Naive thymus-derived CD4-positive, alpha-beta T cell (primary cell): Measurements from ENCODE around the gene PEX6. TPM values are rescaled to one million over a fixed set of nuclear protein-coding genes. Genes with fewer than 3 reads are reported as not detected.

Experiments used
- ATAC-seq: fragments of 150-1000 bp; cut with Tn5 transposase; 2 replicates; pipeline ENCODE4 v1.10.0; 2021; ENCODE audit warnings: mild to moderate bottlenecking, moderate library complexity
- CTCF ChIA-PET: fragments of 350-600 bp; sonication (Branson Sonifier 250); formaldehyde crosslinking; loops from one replicate; lab custom pipeline; 2021; ENCODE audit warnings: antibody characterized with exemption; lab: Charles Lee
- POLR2A ChIA-PET: fragments of 350-600 bp; sonication (Branson Sonifier 250); formaldehyde crosslinking; loops from one replicate; lab custom pipeline; 2021; ENCODE audit warnings: antibody characterized with exemption, inconsistent platforms; lab: Charles Lee
- DNase-seq, 9 donors: peaks; one replicate each; pipeline versions ENCODE4 v3.0.0 to v3.0.0-alpha.2; 2020 to 2022; ENCODE audit warnings: mixed read lengths in 1 of 9
- H3K27ac ChIP-seq: one replicate; pipeline ENCODE4 v1.7.0; 2013; ENCODE audit warnings: mild to moderate bottlenecking, low read depth, low read length, moderate library complexity
- H3K27me3 ChIP-seq, 2 donors: one replicate each; pipeline ENCODE4 v1.7.0; 2013; ENCODE audit warnings: low read length in 2 of 2, mild to moderate bottlenecking in 2 of 2, moderate library complexity in 2 of 2; ENCODE audit not compliant: control insufficient read depth in 2 of 2, insufficient read depth in 2 of 2
- H3K36me3 ChIP-seq, 3 experiments: 1 replicate in 2 of 3; 2 replicates in 1 of 3; pipeline ENCODE4 v1.7.0; 2013; ENCODE audit warnings: low read length in 3 of 3, mild to moderate bottlenecking in 3 of 3, moderate library complexity in 1 of 3; ENCODE audit not compliant: insufficient read depth in 3 of 3, control insufficient read depth in 2 of 3
- H3K4me1 ChIP-seq, 2 donors: one replicate each; pipeline ENCODE4 v1.7.0; 2013; ENCODE audit warnings: low read length in 2 of 2, mild to moderate bottlenecking in 2 of 2, moderate library complexity in 1 of 2; ENCODE audit not compliant: control insufficient read depth in 2 of 2, insufficient read depth in 2 of 2
- H3K4me3 ChIP-seq: 2 replicates; pipeline ENCODE4 v1.7.0; 2013; ENCODE audit warnings: mild to moderate bottlenecking, low read length
- H3K9me3 ChIP-seq, 3 experiments: 1 replicate in 2 of 3; 2 replicates in 1 of 3; pipeline ENCODE4 v1.7.0; 2013; ENCODE audit warnings: low read length in 3 of 3; ENCODE audit not compliant: control insufficient read depth in 2 of 3
- H3K27ac Mint-ChIP-seq, 9 donors: one replicate each; pipeline ENCODE4 v1.8.0; 2020 to 2022; ENCODE audit warnings: mixed read lengths in 9 of 9, mild to moderate bottlenecking in 8 of 9, moderate library complexity in 5 of 9, inconsistent platforms in 2 of 9
- H3K27me3 Mint-ChIP-seq, 5 donors: one replicate each; pipeline ENCODE4 v1.8.0; 2021 to 2022; ENCODE audit warnings: mixed read lengths in 5 of 5, mild to moderate bottlenecking in 1 of 5
- H3K36me3 Mint-ChIP-seq, 5 donors: one replicate each; pipeline ENCODE4 v1.8.0; 2020 to 2022; ENCODE audit warnings: mixed read lengths in 5 of 5, mild to moderate bottlenecking in 3 of 5, inconsistent platforms in 1 of 5
- H3K4me1 Mint-ChIP-seq, 7 donors: one replicate each; pipeline ENCODE4 v1.8.0; 2020 to 2022; ENCODE audit warnings: mixed read lengths in 7 of 7, mild to moderate bottlenecking in 3 of 7, inconsistent platforms in 1 of 7
- H3K4me3 Mint-ChIP-seq, 10 donors: one replicate each; pipeline ENCODE4 v1.8.0; 2020 to 2022; ENCODE audit warnings: mild to moderate bottlenecking in 10 of 10, mixed read lengths in 10 of 10, moderate library complexity in 6 of 10, inconsistent platforms in 2 of 10
- H3K9me3 Mint-ChIP-seq, 11 donors: one replicate each; pipeline ENCODE4 v1.8.0; 2020 to 2022; ENCODE audit warnings: mixed read lengths in 11 of 11, mild to moderate bottlenecking in 4 of 11, inconsistent platforms in 1 of 11, moderate library complexity in 1 of 11
- intact Hi-C, 2 donors: fragments of 100-400 bp; cut with micrococcal nuclease; formaldehyde crosslinking; loops; one replicate each; pipeline ENCODE4 v1.15.1; 2023
- polyA plus RNA-seq, 2 donors: library from polyadenylated mRNA; unstranded; fragments of 300-500 nt; fragmentation: Illumina TruSeq; gene quantifications; one replicate each; pipeline ENCODE4 v1.2.3, GENCODE V29; 2021
- total RNA-seq, 6 experiments: library from RNA in 5 of 6; stranded (reverse) in 5 of 6; gene quantifications; 1 replicate in 5 of 6; 2 replicates in 1 of 6; pipeline ENCODE4 v1.2.3 and lab custom pipeline; 2021 to 2026

Gene PEX6
- total and polyA plus RNA-seq, 7 experiments from 2014 or later = 14.1 to 42.3 (median 24.6) TPM

GRCh38 chr6:42984001-42984923, 5.3 kb upstream of the PEX6 start, which contains the start of gene PPP2R5D:
Gene PPP2R5D, plus strand, starts transcription at chr6:42984570. Its CDS starts 108 bp downstream, at chr6:42984678.
- CTCF ChIA-PET = interaction anchor here (0.5 to 1.5 kb wide), 5 partner anchors 17 to 325 kb away, joined by 3 to 4 read pairs (median 3); no protein-coding TSS in a partner anchor
- H3K9me3 Mint-ChIP-seq = no peaks in the 10 kb centered on the region
- intact Hi-C loops = loop anchor here (1.0 to 5.0 kb wide), 10 partner anchors 23 to 443 kb away; partner anchors contain the start of genes CNPY3 (in 2 of the 2), CUL7 (in 2 of the 2), KLHDC3 (in 2 of the 2) and SRF (in 2 of the 2)

GRCh38 chr6:42981836-42982235, 2.9 kb upstream of the PEX6 start:
- peak overlapping the region in 9 of 10 donors; percentile 3 to 71 (median 37) for H3K4me3 Mint-ChIP-seq

More at GRCh38 chr6:42984001-42984923, 5.3 kb upstream of the PEX6 start, which contains the start of gene PPP2R5D:
- Histone ChIP-seq H3K27ac (peak within 1 kb of the TSS; percentile 95), H3K4me1 (peaks cover 28 to 40% of the 10 kb centered on the region in 2 donors), H3K9me3 (no peaks in the 10 kb centered on the region), H3K4me3 (peak within 1 kb of the TSS; percentile 64), H3K27me3 (no peaks in the 10 kb centered on the region), H3K36me3 (peaks cover 0 to 18% (median 0%) of the 10 kb centered on the region in 3 experiments)
- no peaks in the 10 kb centered on the region for H3K27me3 Mint-ChIP-seq
- POLR2A ChIA-PET = interaction anchor here (0.6 to 2.7 kb wide), 32 partner anchors 9 to 532 kb away, joined by 3 to 61 read pairs (median 4); partner anchors contain the start of genes ABCC10, BICRAL, CNPY3 and CUL7
- peaks cover 0 to 9% (median 0%) of the 10 kb centered on the region in 5 donors for H3K36me3 Mint-ChIP-seq
- peaks cover 46 to 71% (median 68%) of the 10 kb centered on the region in 7 donors for H3K4me1 Mint-ChIP-seq
- peak within 1 kb of the TSS; percentile 87 to 99 (median 94) for H3K4me3 Mint-ChIP-seq
- DNase-seq (peak; percentile 81 to 98 (median 97)), ATAC-seq (peak; percentile 97)
- H3K27ac Mint-ChIP-seq = peak within 1 kb of the TSS; percentile 89 to 99 (median 95)

GRCh38 chr6:42979523-42980177, 669 bp upstream of the PEX6 start:
- H3K4me1 Mint-ChIP-seq = peaks cover 20 to 66% (median 50%) of the 10 kb centered on the region in 7 donors
- ChIA-PET CTCF (interaction anchor here (0.9 to 1.4 kb wide), 2 partner anchors 51 to 164 kb away, joined by 3 to 4 read pairs; partner anchors contain the start of gene CNPY3), POLR2A (interaction anchor here (0.6 to 4.7 kb wide), 23 partner anchors 9 to 1110 kb away, joined by 3 to 94 read pairs (median 8); partner anchors contain the start of genes CNPY3, CUL7, GNMT and KLC4)
- peak overlapping the region; percentile 92 to 99 (median 98) for H3K27ac Mint-ChIP-seq
- peak overlapping the region; percentile 85 for H3K27ac ChIP-seq
- peak overlapping the region; percentile 91 to 99 (median 94) for H3K4me3 Mint-ChIP-seq
- peak overlapping the region; percentile 90 for H3K4me3 ChIP-seq
- no peaks in the 10 kb centered on the region for H3K27me3 ChIP-seq
- H3K9me3 Mint-ChIP-seq = no peaks in the 10 kb centered on the region
- H3K36me3 ChIP-seq = peaks cover 0 to 2% (median 0%) of the 10 kb centered on the region in 3 experiments
- DNase-seq = peak in 2 of 9 donors; percentile 17 to 35
- peaks cover 30 to 33% of the 10 kb centered on the region in 2 donors for H3K4me1 ChIP-seq
- H3K9me3 ChIP-seq = no peaks in the 10 kb centered on the region
- no peak for ATAC-seq
- intact Hi-C loops = loop anchor here (1.0 to 10.0 kb wide), 14 partner anchors 34 to 1058 kb away; partner anchors contain the start of genes CNPY3 (in 2 of the 2), CUL7 (in 2 of the 2), MEA1 (in 2 of the 2) and SRF (in 2 of the 2)
- no peaks in the 10 kb centered on the region for H3K27me3 Mint-ChIP-seq
- peaks cover 0 to 12% (median 4%) of the 10 kb centered on the region in 5 donors for H3K36me3 Mint-ChIP-seq

More at GRCh38 chr6:42981836-42982235, 2.9 kb upstream of the PEX6 start:
- H3K27ac ChIP-seq = peak overlapping the region; percentile 44
- H3K4me3 ChIP-seq = no peak overlapping the region
- H3K27me3 ChIP-seq = no peaks in the 10 kb centered on the region
- CTCF ChIA-PET = no interaction called here
- no peaks in the 10 kb centered on the region for H3K27me3 Mint-ChIP-seq
- H3K4me1 ChIP-seq = peaks cover 43 to 51% of the 10 kb centered on the region in 2 donors
- ATAC-seq = no peak
- peaks cover 0 to 11% (median 2%) of the 10 kb centered on the region in 5 donors for H3K36me3 Mint-ChIP-seq
- no peaks in the 10 kb centered on the region for H3K9me3 Mint-ChIP-seq
- peak overlapping the region; percentile 2 to 95 (median 88) for H3K27ac Mint-ChIP-seq
- DNase-seq = no peak
- H3K36me3 ChIP-seq = peaks cover 0 to 4% (median 0%) of the 10 kb centered on the region in 3 experiments
- peaks cover 35 to 70% (median 60%) of the 10 kb centered on the region in 7 donors for H3K4me1 Mint-ChIP-seq
- intact Hi-C loops = loop anchor here in 1 of 2 donors (5.0 kb wide), 1 partner anchor 445 kb away; the partner anchor contains the start of gene ABCC10
- no peaks in the 10 kb centered on the region for H3K9me3 ChIP-seq
- POLR2A ChIA-PET = interaction anchor here (4.7 kb wide), 1 partner anchor 32 kb away, joined by 70 read pairs; the partner anchor contains the start of genes KLHDC3 and MEA1

- intact Hi-C loops = loop anchor here (2.0 to 10.0 kb wide), 3 partner anchors 86 to 232 kb away; partner anchors contain the start of genes BICRAL (in 1 of the 2) and TBCC (in 1 of the 2)
- Mint-ChIP-seq H3K36me3 (peaks cover 0 to 18% (median 5%) of the 10 kb centered on the region in 5 donors), H3K27me3 (no peaks in the 10 kb centered on the region), H3K9me3 (no peaks in the 10 kb centered on the region), H3K4me3 (peak overlapping the region; percentile 77 to 94 (median 85)), H3K4me1 (peaks cover 14 to 56% (median 45%) of the 10 kb centered on the region in 7 donors), H3K27ac (peak overlapping the region; percentile 75 to 92 (median 87))
- Histone ChIP-seq H3K36me3 (peaks cover 0 to 7% (median 0%) of the 10 kb centered on the region in 3 experiments), H3K27ac (peak overlapping the region; percentile 85), H3K4me1 (peaks cover 27 to 30% of the 10 kb centered on the region in 2 donors), H3K9me3 (no peaks in the 10 kb centered on the region), H3K4me3 (peak overlapping the region; percentile 90), H3K27me3 (no peaks in the 10 kb centered on the region)
- CTCF ChIA-PET = interaction anchor here (1.4 kb wide), 1 partner anchor 165 kb away, joined by 3 read pairs; no protein-coding TSS in a partner anchor
- ATAC-seq (no peak), DNase-seq (peak in 4 of 9 donors; percentile 13 to 33 (median 14))
- POLR2A ChIA-PET = interaction anchor here (0.6 to 4.7 kb wide), 21 partner anchors 10 to 538 kb away, joined by 3 to 94 read pairs (median 8); partner anchors contain the start of genes BICRAL, CNPY3, CUL7 and GNMT
Observed at GRCh38 chr6:42978487-42978838, 518 bp downstream of the PEX6 start.

- Mint-ChIP-seq H3K9me3 (no peaks in the 10 kb centered on the region), H3K36me3 (peaks cover 0 to 18% (median 5%) of the 10 kb centered on the region in 5 donors), H3K27me3 (no peaks in the 10 kb centered on the region), H3K4me3 (no peak overlapping the region), H3K4me1 (peaks cover 21 to 45% (median 36%) of the 10 kb centered on the region in 7 donors), H3K27ac (peak overlapping the region in 6 of 9 donors; percentile 33 to 62 (median 41))
- POLR2A ChIA-PET = interaction anchor here (0.7 to 1.4 kb wide), 4 partner anchors 9 to 46 kb away, joined by 3 to 7 read pairs (median 4); partner anchors contain the start of genes CNPY3, GNMT and PPP2R5D
- CTCF ChIA-PET = interaction anchor here (0.6 to 0.7 kb wide), 2 partner anchors 172 to 320 kb away, joined by 3 read pairs; no protein-coding TSS in a partner anchor
- Histone ChIP-seq H3K9me3 (no peaks in the 10 kb centered on the region), H3K36me3 (peaks cover 0 to 7% (median 0%) of the 10 kb centered on the region in 3 experiments), H3K27me3 (no peaks in the 10 kb centered on the region), H3K27ac (peak overlapping the region; percentile 12), H3K4me3 (no peak overlapping the region), H3K4me1 (peaks cover 19 to 25% of the 10 kb centered on the region in 2 donors)
- intact Hi-C loops = loop anchor here (5.0 to 10.0 kb wide), 2 partner anchors 83 to 190 kb away; partner anchors contain the start of gene BICRAL (in 1 of the 2)
- DNase-seq (no peak), ATAC-seq (no peak)
Observed at GRCh38 chr6:42974919-42975505, 4.0 kb downstream of the PEX6 start.
